GM19193 (cell line): ENCODE measurements around the gene PCNX1.

Source experiments
- POLR2A ChIP-seq: IDR thresholded peaks from 4 replicates; pipeline ENCODE4 v1.6.1; 2011; ENCODE audit not compliant: insufficient read depth, insufficient read length; ENCODE audit errors: extremely low read depth

Gene PCNX1

DNA sequence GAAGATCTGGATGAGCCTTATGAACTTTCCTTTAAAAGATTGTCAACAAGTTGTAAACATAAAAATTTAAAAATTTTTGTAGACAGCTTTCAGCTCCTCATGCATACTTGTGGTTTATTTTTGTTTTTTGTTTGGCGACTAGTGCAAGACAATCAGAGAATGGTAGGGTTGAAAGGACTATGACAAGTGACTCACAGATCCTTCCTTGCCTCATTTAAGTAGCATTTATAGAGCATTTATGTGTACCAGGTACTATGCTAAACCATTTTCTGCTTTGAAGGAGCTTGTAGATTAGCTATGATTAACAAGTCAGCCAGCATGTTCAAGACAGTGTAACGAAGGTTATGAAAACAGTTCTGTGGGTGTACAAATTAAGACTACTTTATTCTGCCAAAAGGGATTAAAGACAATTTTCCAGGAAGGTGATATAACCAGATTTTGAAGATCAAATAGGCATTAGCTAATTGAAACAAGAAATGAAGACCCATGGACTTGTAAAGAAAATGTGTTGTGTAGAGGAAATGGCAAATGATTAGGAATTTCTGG is 122.0 kb downstream of the PCNX1 start:
- TF ChIP-seq POLR2A = no peak

GRCh38 chr14:71031000-71031399 is 123.7 kb downstream of the PCNX1 start:
- no peak for TF ChIP-seq POLR2A

DNA sequence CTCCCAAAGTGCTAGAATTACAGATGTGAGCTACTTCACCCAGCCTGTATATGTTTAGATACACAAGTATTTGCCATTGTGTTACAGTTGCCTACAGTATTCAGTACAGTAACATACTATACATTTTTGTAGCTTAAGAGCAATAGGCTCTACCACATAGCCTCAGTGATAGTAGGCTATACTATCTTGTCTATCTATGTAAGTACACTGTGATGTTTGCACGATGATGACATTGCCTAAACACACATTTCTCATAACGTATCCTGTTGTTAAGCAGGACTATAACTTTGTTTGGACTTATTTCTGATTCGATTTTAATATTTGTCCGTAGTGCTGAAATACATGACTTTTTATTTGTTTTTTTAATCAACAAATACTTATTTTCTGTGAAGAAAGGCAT is 129.2 kb downstream of the PCNX1 start:
- TF ChIP-seq POLR2A = no peak

DNA sequence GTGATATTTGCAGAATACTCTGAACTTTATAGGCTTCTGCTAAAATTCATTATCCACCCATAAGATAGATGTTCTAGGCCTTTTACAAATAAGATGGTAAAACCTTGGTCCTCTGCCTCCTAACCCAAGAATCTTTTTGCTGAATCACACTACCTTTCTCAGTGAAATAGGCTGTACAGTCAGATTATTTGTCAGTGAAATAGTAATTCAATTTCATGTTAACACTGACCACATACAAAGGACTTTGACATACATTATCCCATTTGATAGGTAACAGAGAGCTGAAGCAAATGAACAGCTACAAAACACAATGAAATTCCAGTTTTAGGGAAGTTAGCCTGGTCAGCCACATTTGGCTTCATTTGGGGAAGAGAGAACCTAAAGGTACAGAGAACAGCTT is 141.1 kb downstream of the PCNX1 start:
- TF ChIP-seq POLR2A = no peak

- TF ChIP-seq POLR2A = no peak
Observed at GRCh38 chr14:71049435-71050133, 142.3 kb downstream of the PCNX1 start.

- TF ChIP-seq POLR2A = no peak
Observed at GRCh38 chr14:71050227-71050823, 143.1 kb downstream of the PCNX1 start.

- no peak for TF ChIP-seq POLR2A
Observed at GRCh38 chr14:71054706-71055105, 147.4 kb downstream of the PCNX1 start.

DNA sequence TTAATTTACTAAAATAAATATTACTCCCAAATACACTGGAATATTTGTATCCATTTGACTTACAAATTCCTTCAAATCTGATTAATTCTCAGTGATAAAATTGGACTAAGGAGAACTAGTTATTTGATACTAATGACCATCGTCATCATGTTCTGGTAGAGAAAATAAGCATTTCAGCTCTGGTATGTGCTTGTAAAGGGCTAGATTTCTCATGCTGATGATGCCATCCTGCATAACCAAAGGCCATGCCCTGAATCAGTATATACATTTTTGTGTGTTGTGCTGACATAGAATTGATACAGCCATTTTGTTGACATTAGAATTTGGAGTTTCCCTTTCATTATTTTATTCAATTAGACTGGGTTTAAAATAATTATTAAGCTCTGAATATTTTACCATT is 148.9 kb downstream of the PCNX1 start:
- no peak for TF ChIP-seq POLR2A

DNA sequence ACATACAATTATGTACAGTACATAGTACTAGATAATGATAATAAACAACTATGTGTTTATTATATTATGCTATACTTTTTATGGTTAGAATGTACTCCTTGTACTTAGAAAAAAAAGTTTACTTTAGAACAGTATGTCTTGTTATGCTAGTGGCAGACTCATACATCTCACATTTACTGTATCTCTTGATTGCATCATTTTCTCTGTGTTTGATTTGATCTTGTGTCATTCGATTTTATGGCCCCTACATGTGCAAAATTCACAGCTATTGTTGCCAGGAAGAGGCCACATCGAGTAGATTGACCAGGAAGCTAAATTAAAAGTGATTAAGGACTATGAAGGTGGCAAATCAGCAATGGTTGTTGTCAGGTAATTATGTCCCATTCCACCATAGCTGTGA is 153.0 kb downstream of the PCNX1 start:
- TF ChIP-seq POLR2A = no peak

DNA sequence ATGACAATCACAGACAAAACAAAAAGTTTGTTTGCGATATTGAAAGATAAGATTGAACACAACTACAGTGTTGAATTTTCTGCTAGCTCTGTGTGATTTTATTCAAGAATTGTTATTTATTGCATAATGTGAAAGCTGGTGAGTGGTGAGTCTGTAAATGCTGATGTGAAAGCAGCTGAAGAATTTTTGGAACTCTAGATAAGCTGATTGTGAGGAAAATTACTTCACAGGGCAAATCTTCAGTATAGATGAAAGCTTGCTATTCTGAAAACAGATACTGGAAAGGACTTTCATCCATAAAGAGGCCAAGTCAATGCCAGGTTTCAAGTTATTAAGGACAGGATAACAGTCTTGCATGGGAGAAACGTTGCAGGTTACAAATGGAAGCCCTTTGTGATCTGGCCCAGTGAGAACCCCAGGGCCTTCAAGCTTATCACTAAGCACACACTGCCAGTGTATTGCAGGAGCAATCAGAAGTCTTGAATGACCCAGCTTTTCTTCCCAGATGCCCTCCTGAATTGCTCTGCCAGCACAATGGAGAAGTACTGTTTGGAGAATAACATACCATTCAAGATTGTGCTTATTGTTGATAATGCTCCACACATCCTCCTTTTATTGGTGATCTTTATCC is 153.7 kb downstream of the PCNX1 start:
- no peak for TF ChIP-seq POLR2A

DNA sequence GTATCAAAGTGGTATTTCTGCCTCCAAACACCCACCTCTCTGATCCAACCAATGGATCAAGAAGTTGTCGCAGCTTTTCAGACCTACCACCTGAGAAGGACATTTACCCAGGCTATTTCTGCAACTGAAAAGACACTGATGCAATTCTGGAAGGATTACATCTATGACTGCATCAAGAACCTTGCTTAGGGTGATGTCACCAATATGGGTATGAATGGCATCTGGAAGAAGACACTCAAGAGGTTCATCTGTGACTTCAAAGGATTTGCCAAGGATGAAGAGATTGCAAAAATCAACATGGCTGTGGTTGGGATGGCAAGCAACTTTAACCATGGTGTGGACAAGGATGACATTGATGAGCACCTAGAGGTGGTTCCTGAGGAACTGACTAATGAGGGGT is 154.2 kb downstream of the PCNX1 start:
- TF ChIP-seq POLR2A = no peak

DNA sequence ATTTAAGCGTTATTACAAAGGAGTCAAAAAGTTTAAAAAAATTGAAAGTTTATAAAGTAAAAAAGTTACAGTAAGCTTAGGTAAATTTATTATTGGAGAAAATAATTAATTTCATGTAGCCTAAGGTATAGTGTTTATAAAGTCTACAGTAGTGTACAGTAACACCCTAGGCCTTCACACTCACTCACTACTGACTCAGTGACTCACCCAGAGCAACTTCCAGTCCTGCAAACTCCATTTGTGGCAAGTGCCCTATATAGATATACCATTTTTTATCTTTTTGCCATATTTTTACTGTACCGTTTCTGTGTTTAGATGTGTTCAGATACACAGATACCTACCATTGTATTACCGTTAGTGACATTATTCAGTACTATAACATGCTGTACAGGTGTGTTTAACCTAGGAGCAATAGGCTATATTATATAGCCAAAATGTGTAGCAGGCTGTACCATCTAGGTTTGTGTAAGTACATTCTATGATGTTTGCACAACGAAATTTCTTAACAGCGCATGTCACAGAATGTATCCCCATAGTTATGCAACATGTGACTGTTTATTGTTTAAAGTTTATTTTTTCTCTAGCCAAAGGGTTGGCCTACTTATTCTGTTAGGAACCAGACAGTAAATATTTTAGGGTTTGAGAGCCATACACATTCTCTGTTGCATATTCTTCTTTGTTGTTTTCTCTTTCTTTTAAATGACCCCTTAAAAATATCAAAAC is 155.5 kb downstream of the PCNX1 start:
- no peak for TF ChIP-seq POLR2A

DNA sequence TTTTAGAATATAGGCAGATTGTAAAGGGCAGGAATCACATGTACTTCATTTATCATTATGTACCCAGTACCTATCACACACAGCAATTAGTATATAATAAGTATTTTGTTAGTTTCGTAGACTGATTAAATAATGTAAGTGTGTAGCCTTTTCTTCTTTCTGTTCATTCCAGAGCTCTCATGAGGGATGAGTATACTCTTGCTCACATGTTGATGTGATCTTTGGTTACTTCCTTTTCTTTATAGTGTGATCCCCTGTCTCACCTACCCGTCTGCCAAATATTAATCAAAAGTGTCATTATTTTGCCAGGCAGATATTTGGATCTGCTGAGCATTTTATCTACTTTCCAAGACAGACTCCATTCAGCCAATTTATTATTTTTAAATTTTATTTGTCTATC is 156.1 kb downstream of the PCNX1 start:
- no peak for TF ChIP-seq POLR2A

DNA sequence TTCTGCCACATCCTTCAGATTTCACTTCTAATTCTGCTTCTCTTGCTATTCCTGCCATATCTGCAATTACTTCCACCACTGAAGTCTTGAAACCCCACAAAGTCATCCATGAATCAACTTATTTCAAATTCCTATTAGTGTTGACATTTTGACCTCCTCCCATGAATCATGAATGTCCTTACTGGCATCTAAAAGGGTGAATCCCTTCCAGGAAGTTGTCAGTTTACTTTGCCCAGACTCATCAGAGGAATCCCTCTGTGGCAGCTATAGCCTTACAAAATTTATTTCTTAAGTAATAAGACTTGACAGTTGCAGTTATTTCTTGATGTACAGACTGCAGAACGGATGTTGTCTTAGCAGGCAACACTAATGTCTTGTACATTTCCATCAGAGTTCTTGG is 162.9 kb downstream of the PCNX1 start:
- no peak for TF ChIP-seq POLR2A

- TF ChIP-seq POLR2A = no peak
Observed at GRCh38 chr14:71071042-71071441, 163.8 kb downstream of the PCNX1 start.
